Esophagus squamous epithelium (tissue), 5 donors: ENCODE results near the gene NSRP1. TPM values are rescaled to one million over a fixed set of nuclear protein-coding genes. Genes with fewer than 3 reads are reported as not detected.

ENCODE experiments used
- DNase-seq: peaks from one replicate; lab custom pipeline; 2025; lab: John Stamatoyannopoulos, UW
- H3K27ac ChIP-seq, 4 donors: fragments of 200-600 bp; sonication (generic); one replicate each; pipeline ENCODE4 v1.5.1; 2016 to 2019; ENCODE audit warnings: mild to moderate bottlenecking in 1 of 4
- H3K27me3 ChIP-seq, 4 donors: fragments of 200-600 bp; sonication (generic); 1 replicate in 3 of 4; 2 replicates in 1 of 4; pipeline versions ENCODE4 v1.5.1 to v1.6.0; 2017 to 2021; ENCODE audit warnings: antibody characterized with exemption in 1 of 4
- H3K36me3 ChIP-seq, 3 donors: fragments of 200-600 bp; sonication (generic); one replicate each; pipeline ENCODE4 v1.5.1; 2016 to 2019
- H3K4me1 ChIP-seq, 3 donors: fragments of 200-600 bp; sonication (generic); one replicate each; pipeline ENCODE4 v1.5.1; 2017 to 2019
- H3K4me3 ChIP-seq, 4 donors: fragments of 200-600 bp; sonication (generic); 1 replicate in 3 of 4; 2 replicates in 1 of 4; pipeline ENCODE4 v1.5.1; 2016 to 2019; ENCODE audit warnings: mild to moderate bottlenecking in 2 of 4, moderate library complexity in 1 of 4
- H3K9me3 ChIP-seq, 3 donors: fragments of 200-600 bp; sonication (generic); one replicate each; pipeline ENCODE4 v1.5.1; 2016 to 2019
- POLR2A ChIP-seq, 4 donors: fragments of 450-650 bp; IDR thresholded peaks; one replicate each; pipeline ENCODE4 v1.6.1; 2017; ENCODE audit warnings: antibody characterized with exemption in 4 of 4, mild to moderate bottlenecking in 4 of 4, moderate library complexity in 3 of 4
- WGBS, 2 donors: methylation state at CpG; one replicate each; pipeline ENCODE4 v1.1.5; 2018; 5-methylcytosine and 5-hydroxymethylcytosine counted together
- intact Hi-C: fragments of 100-400 bp; cut with DNase I; formaldehyde crosslinking; loops from one replicate; pipeline ENCODE4 v1.15.0; 2022
- total RNA-seq, 4 donors: library from RNA; depleted of rRNA; stranded (reverse); fragments of >200 nt; gene quantifications; one replicate each; pipeline ENCODE4 v1.1.0, GENCODE V29; 2016
- TF ChIP-seq, protein P1 (sequence below), 6 experiments: fragments of 450-650 bp in 4 of 6; fragments of 200-600 bp in 2 of 6; sonication (generic) in 2 of 6; IDR thresholded peaks; one replicate each; pipeline ENCODE4 v1.5.1; 2016 to 2019; ENCODE audit warnings: antibody characterized with exemption in 6 of 6, mild to moderate bottlenecking in 4 of 6, moderate library complexity in 4 of 6
- donor health status: DM: yes; HTN: yes; CAD: no.

The NSRP1 gene, protein sequence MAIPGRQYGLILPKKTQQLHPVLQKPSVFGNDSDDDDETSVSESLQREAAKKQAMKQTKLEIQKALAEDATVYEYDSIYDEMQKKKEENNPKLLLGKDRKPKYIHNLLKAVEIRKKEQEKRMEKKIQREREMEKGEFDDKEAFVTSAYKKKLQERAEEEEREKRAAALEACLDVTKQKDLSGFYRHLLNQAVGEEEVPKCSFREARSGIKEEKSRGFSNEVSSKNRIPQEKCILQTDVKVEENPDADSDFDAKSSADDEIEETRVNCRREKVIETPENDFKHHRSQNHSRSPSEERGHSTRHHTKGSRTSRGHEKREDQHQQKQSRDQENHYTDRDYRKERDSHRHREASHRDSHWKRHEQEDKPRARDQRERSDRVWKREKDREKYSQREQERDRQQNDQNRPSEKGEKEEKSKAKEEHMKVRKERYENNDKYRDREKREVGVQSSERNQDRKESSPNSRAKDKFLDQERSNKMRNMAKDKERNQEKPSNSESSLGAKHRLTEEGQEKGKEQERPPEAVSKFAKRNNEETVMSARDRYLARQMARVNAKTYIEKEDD
- total RNA-seq: 10 to 100 TPM; 12.9 to 28.6 (median 21.8) TPM

- WGBS, 2 donors: 0% methylated on average over 33 to 40 of the region's 47 CpGs
- intact Hi-C loops: no loop called here
- DNase-seq: peak; percentile 69
- TF ChIP-seq, protein P1, sequence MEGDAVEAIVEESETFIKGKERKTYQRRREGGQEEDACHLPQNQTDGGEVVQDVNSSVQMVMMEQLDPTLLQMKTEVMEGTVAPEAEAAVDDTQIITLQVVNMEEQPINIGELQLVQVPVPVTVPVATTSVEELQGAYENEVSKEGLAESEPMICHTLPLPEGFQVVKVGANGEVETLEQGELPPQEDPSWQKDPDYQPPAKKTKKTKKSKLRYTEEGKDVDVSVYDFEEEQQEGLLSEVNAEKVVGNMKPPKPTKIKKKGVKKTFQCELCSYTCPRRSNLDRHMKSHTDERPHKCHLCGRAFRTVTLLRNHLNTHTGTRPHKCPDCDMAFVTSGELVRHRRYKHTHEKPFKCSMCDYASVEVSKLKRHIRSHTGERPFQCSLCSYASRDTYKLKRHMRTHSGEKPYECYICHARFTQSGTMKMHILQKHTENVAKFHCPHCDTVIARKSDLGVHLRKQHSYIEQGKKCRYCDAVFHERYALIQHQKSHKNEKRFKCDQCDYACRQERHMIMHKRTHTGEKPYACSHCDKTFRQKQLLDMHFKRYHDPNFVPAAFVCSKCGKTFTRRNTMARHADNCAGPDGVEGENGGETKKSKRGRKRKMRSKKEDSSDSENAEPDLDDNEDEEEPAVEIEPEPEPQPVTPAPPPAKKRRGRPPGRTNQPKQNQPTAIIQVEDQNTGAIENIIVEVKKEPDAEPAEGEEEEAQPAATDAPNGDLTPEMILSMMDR (IDR thresholded peaks at IDR 0.05): peak in 1 of 6 experiments; percentile 6
- TF ChIP-seq POLR2A (IDR thresholded peaks at IDR 0.05): peak in 3 of 4 donors; percentile 72 to 95 (median 93)
- Histone ChIP-seq H3K27me3 (no peaks in the 10 kb centered on the region), H3K36me3 (peaks cover 0 to 32% (median 0%) of the 10 kb centered on the region in 3 donors), H3K4me1 (peaks cover 0 to 48% (median 17%) of the 10 kb centered on the region in 3 donors), H3K9me3 (no peaks in the 10 kb centered on the region), H3K4me3 (peak within 1 kb of the TSS; percentile 50 to 78 (median 76)), H3K27ac (peak within 1 kb of the TSS; percentile 93 to 97 (median 96))
Measured at GRCh38 chr17:30116661-30117551, at the start of gene NSRP1. Gene NSRP1, plus strand, starts transcription at chr17:30116816. Its CDS starts 28 bp downstream, at chr17:30116844.

DNA sequence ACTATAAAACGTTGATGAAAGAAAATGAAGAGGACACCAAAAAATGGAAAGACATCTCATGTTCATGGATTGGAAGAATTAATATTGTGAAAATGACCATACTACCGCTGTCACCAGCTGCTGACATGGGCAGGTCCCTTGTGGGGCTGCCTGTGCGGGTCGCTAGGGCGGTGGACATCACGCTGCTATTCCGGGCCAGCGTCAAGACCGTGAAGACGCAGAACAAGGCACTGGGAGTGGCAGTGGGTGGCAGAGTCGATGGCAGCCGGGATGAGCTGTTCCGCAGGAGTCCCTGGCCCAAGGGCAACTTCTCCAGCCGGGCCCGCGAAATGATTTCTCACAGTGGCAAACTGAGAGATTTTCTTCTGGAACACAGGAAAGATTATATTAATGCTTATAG lies 48.2 kb upstream of the NSRP1 start:
- no peak for DNase-seq
- Histone ChIP-seq H3K36me3 (no peaks in the 10 kb centered on the region), H3K27ac (no peak overlapping the region), H3K4me3 (no peak overlapping the region), H3K9me3 (peaks cover 0 to 25% (median 17%) of the 10 kb centered on the region in 3 donors), H3K27me3 (no peaks in the 10 kb centered on the region), H3K4me1 (no peaks in the 10 kb centered on the region)
- 96 to 97% methylated on average over 16 of the region's 16 CpGs for WGBS, 2 donors
- intact Hi-C loops: no loop called here
- TF ChIP-seq, protein P1 (IDR thresholded peaks at IDR 0.05): no peak
- TF ChIP-seq POLR2A (IDR thresholded peaks at IDR 0.05): no peak

- Histone ChIP-seq H3K4me3 (no peak overlapping the region), H3K27ac (no peak overlapping the region), H3K27me3 (peaks cover 0 to 6% (median 0%) of the 10 kb centered on the region in 4 donors), H3K9me3 (no peaks in the 10 kb centered on the region), H3K4me1 (no peaks in the 10 kb centered on the region), H3K36me3 (no peaks in the 10 kb centered on the region)
- DNase-seq: no peak
- intact Hi-C loops: no loop called here
- 80 to 93% methylated on average over 2 of the region's 2 CpGs for WGBS, 2 donors
- TF ChIP-seq, protein P1 (IDR thresholded peaks at IDR 0.05): no peak
- TF ChIP-seq POLR2A (IDR thresholded peaks at IDR 0.05): no peak
Measured at GRCh38 chr17:30074254-30074653, 42.4 kb upstream of the NSRP1 start.

GRCh38 chr17:30074730-30075129 lies 41.9 kb upstream of the NSRP1 start:
- no peaks in the 10 kb centered on the region for H3K36me3 ChIP-seq
- H3K9me3 ChIP-seq: no peaks in the 10 kb centered on the region
- no peaks in the 10 kb centered on the region for H3K4me1 ChIP-seq
- no peak for TF ChIP-seq POLR2A (IDR thresholded peaks at IDR 0.05)
- TF ChIP-seq, protein P1 (IDR thresholded peaks at IDR 0.05): no peak
- no peak overlapping the region for H3K27ac ChIP-seq
- peaks cover 0 to 6% (median 0%) of the 10 kb centered on the region in 4 donors for H3K27me3 ChIP-seq
- no peak for DNase-seq
- intact Hi-C loops: no loop called here
- WGBS, 2 donors: 57 to 75% methylated on average over 2 of the region's 2 CpGs
- no peak overlapping the region for H3K4me3 ChIP-seq
